HG02623 (cell line): Measurements from ENCODE around the gene TBC1D22B.

Source experiments
- ATAC-seq: cut with Tn5 transposase; IDR thresholded peaks from one replicate; pipeline ENCODE4 v1.9.1; 2021; ENCODE audit warnings: moderate library complexity; ENCODE audit not compliant: unreplicated experiment

The TBC1D22B gene

GRCh38 chr6:37239526-37239925 lies 18.0 kb upstream of the TBC1D22B start:
- ATAC-seq: no peak

GRCh38 chr6:37239950-37240713 lies 17.4 kb upstream of the TBC1D22B start:
- no peak for ATAC-seq

- no peak for ATAC-seq
Measured at GRCh38 chr6:37241131-37241530, 16.4 kb upstream of the TBC1D22B start.

GRCh38 chr6:37241775-37242428 lies 15.7 kb upstream of the TBC1D22B start:
- ATAC-seq: no peak

- ATAC-seq: no peak
Measured at GRCh38 chr6:37242429-37243052, 15.0 kb upstream of the TBC1D22B start.

- no peak for ATAC-seq
Measured at GRCh38 chr6:37243131-37243815, 14.3 kb upstream of the TBC1D22B start.

GRCh38 chr6:37243816-37244370 lies 13.7 kb upstream of the TBC1D22B start:
- no peak for ATAC-seq

GRCh38 chr6:37244430-37245310 lies 12.9 kb upstream of the TBC1D22B start:
- no peak for ATAC-seq

- ATAC-seq: no peak
Measured at GRCh38 chr6:37251211-37251780, 6.3 kb upstream of the TBC1D22B start.

GRCh38 chr6:37253486-37254007 lies 4.0 kb upstream of the TBC1D22B start:
- ATAC-seq: no peak

- ATAC-seq: no peak
Measured at GRCh38 chr6:37254881-37255280, 2.7 kb upstream of the TBC1D22B start.

GRCh38 chr6:37256692-37257319 lies 766 bp upstream of the TBC1D22B start:
- no peak for ATAC-seq

GRCh38 chr6:37257320-37257633 lies 295 bp upstream of the TBC1D22B start:
- no peak for ATAC-seq

GRCh38 chr6:37258405-37259105 lies 983 bp downstream of the TBC1D22B start:
- no peak for ATAC-seq

- no peak for ATAC-seq
Measured at GRCh38 chr6:37259191-37259590, 1.6 kb downstream of the TBC1D22B start.

- no peak for ATAC-seq
Measured at GRCh38 chr6:37260040-37260439, 2.5 kb downstream of the TBC1D22B start.

GRCh38 chr6:37260444-37260843 lies 2.9 kb downstream of the TBC1D22B start:
- no peak for ATAC-seq

GRCh38 chr6:37261198-37261597 lies 3.6 kb downstream of the TBC1D22B start:
- no peak for ATAC-seq
